Medulla oblongata (tissue), 1 donor: ENCODE measurements around the gene SUFU.
"Not testable (repeated sequence)": the region's sequence is repeated elsewhere in the genome, so short reads cannot be mapped to it uniquely, and the experiment has no call there.

ENCODE experiments used
- DNase-seq: peaks from one replicate; pipeline ENCODE4 v3.0.0-alpha.2; 2015; ENCODE audit errors: extremely low spot score

SUFU gene

GRCh38 chr10:102511583-102512274, 8.0 kb downstream of the SUFU start:
- DNase-seq = peak; percentile 39

DNA sequence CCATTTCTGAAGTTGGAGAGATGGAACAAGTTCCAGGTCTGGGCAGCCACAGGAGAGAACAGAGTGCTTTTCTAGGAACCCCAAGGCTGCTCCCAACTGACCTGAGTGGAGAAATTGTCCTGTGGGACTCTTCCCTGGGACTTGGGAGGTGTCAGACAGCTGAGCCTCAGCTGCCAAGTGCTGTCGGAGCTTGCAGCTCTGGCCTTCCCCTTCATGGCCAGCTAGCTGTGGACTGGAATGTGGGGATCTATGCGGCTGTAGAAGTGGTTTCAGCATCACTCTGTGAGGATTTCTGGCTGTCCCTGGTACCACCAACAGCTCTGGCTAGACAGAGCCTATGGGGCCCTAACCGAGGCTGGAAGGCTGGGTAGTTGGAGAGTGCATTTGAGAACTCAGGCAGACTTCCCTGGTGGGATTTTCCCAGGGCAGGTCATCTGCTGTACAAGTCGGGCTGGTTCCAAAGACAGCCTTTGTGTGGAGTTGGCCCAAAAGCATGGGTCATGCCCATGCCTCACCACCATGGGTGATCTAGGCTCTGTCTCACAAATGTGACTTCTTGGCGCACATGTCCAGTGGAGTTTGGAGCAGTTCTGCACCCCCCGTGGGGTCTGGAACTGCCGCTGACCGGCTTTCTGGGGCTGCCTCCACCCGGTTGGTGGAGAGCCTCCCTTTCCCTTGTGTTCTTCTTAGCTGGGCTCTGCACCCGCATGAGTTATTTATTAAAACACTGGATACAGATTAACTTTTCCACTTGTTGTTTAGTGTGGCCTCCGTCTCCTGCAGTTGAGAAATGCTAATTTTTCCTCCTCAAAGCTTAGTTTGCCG, 10.9 kb downstream of the SUFU start:
- DNase-seq = peak; percentile 64

GRCh38 chr10:102515724-102516123, 12.0 kb downstream of the SUFU start:
- no peak for DNase-seq

GRCh38 chr10:102517553-102517952, 13.8 kb downstream of the SUFU start:
- DNase-seq = no peak

DNA sequence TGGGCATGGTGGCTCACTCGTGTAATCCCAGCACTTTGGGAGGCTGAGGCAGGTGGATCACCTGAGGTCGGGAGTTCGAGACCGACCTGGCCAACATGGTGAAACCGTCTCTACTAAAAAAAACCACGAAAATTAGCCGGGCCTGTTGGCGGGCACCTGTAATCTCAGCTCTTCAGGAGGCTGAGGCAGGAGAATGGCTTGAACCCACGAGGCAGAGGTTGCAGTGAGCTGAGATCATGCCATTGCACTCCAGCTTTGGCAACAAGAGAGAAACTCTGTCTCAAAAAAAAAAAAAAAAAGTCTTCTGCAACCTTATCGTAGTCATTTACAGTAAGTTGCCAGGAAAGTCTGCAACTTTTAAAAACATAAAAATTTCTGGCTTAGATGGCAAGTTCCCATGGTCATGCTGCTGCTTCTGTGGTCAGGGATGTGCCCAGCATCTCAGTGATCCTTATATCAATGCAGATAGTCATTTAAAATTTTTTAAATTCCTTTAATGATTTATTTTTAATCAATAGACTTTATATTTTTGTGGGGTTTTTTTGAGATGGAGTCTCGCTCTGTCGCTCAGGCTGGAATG, 15.6 kb downstream of the SUFU start:
- DNase-seq = no peak

- no peak for DNase-seq
These were observed 19.1 kb downstream of the SUFU start for GRCh38 chr10:102522874-102523249.

DNA sequence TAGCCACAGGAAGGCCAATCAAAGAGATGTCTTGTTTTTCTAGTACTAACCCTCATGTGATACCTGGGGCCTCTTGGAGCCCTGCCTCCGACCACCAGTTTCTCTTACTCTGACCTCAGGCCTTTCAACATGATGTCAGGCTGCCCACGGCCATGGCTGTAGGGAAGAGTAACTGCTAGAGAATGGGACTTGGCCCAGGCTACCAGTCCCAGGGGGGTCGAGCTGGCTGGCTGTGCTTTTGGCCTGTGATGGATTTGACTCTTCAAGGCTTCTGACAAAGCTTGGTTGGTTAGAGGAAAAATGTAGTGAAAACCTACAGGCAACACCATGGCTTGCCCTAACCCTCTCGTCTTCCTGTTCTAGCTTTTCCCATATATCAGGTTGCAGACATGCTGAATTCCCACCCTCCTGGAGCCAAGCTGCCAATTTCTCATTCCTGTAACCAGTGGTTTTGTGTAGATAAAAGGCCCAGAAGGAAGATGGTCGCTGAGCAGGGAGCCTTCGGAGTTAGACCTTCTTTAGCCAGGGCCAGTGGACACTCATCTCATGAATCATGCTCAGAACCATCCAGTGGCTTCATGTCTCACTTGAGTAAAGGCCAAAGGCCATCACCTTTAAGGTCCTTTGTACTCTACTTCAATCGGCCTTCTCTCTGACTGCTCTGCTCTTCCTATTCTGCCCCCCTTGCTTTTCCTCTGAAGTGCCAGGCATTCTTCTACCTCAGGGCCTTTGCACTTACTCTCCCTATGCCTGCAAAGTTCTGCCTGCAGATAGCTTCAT, 19.7 kb downstream of the SUFU start:
- no peak for DNase-seq

GRCh38 chr10:102524746-102525145, 21.0 kb downstream of the SUFU start:
- no peak for DNase-seq

DNA sequence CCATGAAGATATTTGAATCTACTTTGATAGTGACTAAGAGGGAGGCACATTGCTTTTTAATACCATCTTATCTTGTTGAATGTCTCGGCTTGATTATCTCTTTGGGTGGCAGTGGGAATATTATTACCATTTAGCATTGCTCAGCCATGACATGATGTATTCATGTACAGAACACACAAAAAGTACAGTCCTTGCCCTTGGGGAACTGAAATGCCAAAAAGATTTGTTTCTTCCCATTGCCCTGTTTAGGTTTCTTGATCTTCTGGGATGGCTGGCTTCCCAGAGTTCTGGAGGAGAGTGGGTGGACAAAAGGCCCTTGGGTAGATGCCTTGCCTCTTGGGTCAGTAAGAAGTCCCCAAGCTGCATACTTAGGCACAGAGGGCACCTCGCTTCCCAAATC, 23.8 kb downstream of the SUFU start:
- no peak for DNase-seq

- DNase-seq = no peak
These were observed 30.6 kb downstream of the SUFU start for GRCh38 chr10:102534333-102534732.

- not testable (repeated sequence) for DNase-seq
These were observed 31.2 kb downstream of the SUFU start for GRCh38 chr10:102534966-102535365.

DNA sequence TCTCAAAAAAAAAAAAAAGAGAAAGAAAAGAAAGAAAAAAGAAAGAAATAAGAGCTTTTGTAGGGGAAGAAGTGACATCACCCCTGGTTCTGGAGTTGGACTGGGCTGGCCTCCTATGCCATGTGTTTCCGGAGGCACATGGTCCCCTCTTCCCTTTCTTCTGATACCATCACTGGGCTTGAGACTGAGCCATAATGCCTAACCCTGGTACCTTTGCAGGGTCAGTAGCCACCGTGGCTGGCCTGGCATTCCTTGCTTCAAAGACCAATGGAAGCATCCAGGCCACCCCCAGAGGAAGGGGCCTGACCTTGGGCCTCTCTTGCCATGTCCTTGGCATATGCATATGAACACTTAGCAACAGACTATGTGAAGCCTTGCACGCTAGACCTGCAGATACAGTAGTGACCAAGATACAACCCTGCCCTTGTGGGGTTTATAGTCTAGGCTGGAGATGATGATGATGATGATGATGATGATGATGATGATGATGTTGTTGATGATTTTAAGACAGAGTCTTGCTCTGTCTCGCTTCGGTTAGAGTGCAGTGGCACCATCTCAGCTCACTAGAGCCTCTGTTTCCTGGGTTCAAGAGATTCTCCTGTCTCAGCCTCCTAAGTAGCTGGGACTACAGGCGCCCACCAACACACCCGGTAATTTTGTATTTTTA, 31.8 kb downstream of the SUFU start:
- DNase-seq = no peak

DNA sequence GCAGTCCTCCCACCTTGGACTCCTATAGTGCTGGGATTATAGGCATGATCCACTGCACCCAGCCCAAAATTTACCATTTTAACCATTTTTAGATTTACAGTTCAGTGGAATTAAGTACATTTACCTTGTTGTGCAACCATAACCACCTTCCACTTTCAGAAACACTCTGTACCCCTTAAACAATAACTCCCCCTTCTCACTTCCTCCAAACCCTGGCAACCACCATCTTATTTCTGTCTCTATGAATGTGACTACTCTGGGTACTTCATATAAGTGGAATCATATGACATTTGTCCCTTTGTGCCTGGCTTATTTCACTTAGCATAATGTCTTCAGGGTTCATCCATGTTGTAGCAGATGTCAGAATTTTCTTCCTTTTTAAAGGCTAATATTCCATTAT, 33.6 kb downstream of the SUFU start:
- no peak for DNase-seq

DNA sequence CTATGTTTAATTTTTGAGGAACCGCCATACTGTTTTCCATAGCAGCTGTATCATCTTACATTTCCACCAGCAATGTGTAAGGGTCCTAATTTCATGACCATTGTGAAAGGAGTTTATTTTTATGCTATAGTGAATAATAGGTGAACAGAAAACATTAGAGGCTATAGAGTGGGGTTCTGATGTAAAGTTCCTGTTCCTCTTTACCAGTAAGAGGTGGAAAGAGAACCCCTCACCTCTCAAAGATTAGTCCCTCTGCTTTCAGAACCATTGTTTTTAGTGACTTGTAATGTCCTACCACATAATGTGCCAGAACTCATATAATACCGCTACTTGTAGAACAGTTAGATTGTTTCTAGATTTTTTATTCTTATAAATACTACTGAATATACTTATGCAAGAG, 34.2 kb downstream of the SUFU start:
- DNase-seq = no peak

DNA sequence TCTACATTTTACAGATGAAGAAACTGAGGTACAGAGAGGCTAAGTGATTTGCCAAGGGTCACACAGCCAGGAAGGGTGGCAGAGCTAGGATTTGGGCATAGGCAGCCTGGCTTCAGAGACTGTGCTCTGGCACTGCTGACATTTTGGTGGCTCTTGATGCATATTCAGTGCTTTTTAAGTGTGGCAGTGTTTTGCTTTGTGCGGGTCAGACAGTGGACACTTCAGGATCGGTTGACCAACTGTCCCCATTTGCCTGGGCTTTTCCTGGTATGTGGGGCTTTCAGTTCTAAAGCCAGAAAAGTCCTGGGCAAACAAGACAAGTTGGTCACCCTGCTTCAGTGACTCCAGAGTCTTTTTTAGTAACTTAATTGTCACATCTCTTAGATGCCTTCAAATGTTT, 35.0 kb downstream of the SUFU start:
- no peak for DNase-seq

- DNase-seq = no peak
These were observed 36.3 kb downstream of the SUFU start for GRCh38 chr10:102540023-102540422.

DNA sequence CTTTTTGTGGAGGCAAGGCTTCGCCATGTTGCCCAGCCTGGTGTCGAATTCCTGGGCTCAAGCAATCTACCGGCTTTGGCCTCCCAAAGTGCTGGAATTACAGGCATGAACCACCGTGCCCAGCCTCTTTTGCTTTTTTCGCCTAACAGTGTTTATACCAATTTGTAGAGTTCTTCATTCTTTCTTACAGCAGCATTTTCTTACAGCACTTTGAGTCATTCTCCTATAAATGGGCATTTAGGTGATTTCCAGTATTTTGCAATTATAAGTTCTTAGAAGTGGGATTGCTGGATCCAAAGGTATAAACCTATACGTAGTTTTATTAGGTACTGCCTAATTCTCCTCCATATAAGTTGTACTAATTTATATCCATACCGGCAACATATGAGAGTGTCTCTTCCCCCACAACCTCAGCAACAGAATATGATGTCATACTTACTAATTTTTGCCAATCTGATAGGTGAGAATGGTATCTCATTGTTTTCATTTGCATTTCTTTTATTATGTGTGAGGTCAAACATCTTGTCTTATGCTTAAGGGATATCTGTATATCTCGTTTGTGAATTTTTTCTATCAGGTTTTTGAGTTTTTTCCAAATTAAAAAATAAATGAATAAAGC, 39.1 kb downstream of the SUFU start:
- no peak for DNase-seq

GRCh38 chr10:102545265-102545871, 41.6 kb downstream of the SUFU start:
- DNase-seq = no peak

DNA sequence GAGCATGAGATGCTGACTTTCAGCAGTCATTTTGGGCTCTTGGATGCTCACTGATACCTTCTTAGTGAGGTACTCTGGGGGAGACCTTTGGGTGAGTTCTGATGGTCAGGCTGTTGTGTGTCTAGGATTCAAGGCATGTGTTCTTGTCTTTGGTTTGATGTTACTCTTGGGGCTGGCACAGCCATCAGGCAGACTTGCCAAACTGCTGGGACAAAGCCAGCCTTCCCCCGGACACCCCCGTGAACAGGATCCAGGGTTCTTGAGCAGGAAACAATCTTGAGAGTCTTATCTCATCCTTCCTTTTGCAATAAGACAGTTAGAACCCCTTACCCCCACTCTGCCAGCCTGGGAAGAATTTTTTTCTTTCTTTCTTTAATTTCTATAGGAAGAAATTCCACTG, 42.2 kb downstream of the SUFU start:
- no peak for DNase-seq

DNA sequence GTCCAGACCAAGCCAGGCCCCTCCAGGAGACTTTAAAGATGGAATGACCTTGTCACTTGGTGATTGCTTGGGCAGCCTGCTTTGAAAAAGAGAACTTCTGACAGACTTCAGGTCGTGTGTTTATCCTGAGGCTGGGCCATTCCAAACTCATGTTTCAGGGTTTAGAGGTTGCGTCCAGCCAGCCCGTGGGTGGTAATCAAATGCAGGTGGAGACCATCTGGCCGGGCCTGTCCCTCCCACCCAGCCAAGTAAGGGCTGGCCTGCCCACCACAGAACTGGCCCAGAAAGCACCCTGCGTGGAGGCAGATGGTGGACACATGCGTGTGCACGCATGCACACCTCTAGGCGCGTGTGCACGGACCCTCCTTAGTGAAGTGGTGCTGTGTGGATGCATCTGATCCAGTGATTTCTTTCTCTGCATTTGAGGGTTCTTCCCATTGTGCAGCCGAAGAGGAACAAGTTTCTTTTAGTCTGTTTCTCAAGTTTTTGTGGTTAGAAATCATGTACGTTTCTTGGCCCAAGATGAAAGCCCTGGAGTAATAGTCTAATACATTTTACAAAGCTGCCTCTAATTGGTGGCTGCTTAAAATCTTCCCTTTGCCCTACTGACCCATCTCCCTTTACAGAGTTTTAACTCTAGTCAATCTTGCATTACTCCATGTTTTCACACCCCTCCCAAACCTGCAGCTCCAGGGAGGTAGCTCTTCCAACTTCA, 43.0 kb downstream of the SUFU start:
- DNase-seq = no peak
